Gastroesophageal sphincter (tissue), 3 donors: Measurements from ENCODE around the gene THBS2.

Experiments used
- CTCF ChIP-seq, 4 experiments: fragments of 200-600 bp in 2 of 4; fragments of 450-650 bp in 2 of 4; sonication (generic) in 1 of 4; IDR thresholded peaks; one replicate each; pipeline ENCODE4 v1.5.1; 2017 to 2019; ENCODE audit warnings: antibody characterized with exemption in 4 of 4, mild to moderate bottlenecking in 2 of 4, moderate library complexity in 2 of 4
- POLR2AphosphoS5 ChIP-seq: sonication (generic); formaldehyde crosslinking; IDR thresholded peaks from one replicate; pipeline ENCODE4 v1.6.1; 2017; ENCODE audit warnings: antibody characterized with exemption

GRCh38 chr6:169235286-169235685 is 18.4 kb downstream of the THBS2 start:
- TF ChIP-seq CTCF (IDR thresholded peaks at IDR 0.05), result no peak
- TF ChIP-seq POLR2AphosphoS5, result no peak
